Cortex of kidney (tissue), 1 donor: ENCODE data around the gene BCKDHB.

Source experiments
- DNase-seq: peaks from one replicate; lab custom pipeline; 2025; lab: John Stamatoyannopoulos, UW

Gene BCKDHB

DNA sequence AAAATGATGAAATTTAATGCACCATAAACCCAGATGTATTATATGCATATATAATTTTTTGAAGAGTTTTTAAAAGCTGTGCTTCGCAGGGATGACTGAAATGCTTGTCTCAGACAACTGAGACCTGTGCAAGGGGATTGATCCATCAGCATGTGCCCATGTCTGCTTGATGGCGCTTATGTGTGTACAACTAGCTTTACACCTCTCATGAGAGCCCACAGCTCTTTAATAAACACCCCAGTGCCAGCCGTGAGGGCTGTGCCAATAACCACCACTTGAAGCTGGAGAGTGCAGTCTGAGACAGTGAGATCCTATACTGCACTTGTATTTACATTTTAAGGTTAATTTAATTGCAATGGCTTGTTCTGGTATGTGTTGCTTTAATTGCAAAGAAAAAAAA lies 225.5 kb downstream of the BCKDHB start:
- no peak for DNase-seq

DNA sequence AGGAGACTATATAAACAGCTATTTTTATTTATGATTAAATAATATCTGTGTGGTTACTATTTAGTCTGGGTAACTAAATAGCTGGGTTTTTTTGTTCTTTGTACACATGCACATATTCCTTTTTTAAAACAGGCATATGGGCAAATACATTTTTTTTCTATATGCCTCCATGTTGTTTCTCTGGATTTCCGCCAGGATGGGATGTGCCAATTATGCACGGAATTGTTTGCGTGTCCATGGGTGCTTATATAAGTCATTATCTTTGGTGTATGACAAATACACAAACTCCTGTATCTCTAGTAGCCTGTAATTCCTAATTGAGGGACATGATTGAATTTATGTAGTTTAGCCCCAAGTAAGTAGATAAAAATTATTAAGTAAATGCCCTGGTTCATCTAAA lies 226.9 kb downstream of the BCKDHB start:
- no peak for DNase-seq

DNA sequence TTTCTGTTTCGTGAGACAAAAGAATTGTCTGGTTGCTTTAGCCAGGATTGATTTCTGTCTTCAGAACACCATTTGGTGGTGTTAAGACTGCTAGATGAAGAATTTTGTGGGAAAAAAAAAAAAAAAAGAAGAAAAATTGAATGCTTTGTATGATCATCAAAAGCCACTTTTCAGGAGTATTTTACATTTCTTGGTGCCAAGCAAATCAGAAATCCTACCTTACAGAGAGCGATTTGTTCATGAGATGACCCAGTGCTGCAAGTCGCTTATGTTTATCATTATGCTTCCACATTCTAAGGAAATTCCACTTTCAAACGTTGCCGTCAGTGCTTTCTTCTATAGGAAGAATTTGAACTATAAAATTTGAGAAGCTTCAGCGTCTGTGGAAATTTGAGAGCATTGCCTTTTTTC lies 228.7 kb downstream of the BCKDHB start:
- DNase-seq: no peak

DNA sequence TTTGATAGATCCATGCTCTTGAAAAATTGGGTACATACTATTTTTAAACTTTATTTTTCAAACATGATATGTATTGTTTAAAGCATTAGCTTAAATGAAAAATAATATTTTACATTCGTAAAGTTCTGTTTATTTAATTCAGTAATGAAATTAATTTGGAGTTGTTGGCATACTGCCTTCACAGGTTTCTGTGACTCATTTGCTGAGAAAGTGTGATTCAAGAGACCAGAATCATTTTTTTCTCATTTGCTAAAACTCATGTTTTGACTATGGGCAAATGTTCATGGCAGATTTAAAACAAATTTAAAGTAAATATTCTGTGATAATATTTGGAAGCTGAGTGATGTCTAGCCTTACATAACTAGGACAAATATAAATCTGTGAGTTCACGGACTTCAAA lies 230.4 kb downstream of the BCKDHB start:
- DNase-seq: no peak

DNA sequence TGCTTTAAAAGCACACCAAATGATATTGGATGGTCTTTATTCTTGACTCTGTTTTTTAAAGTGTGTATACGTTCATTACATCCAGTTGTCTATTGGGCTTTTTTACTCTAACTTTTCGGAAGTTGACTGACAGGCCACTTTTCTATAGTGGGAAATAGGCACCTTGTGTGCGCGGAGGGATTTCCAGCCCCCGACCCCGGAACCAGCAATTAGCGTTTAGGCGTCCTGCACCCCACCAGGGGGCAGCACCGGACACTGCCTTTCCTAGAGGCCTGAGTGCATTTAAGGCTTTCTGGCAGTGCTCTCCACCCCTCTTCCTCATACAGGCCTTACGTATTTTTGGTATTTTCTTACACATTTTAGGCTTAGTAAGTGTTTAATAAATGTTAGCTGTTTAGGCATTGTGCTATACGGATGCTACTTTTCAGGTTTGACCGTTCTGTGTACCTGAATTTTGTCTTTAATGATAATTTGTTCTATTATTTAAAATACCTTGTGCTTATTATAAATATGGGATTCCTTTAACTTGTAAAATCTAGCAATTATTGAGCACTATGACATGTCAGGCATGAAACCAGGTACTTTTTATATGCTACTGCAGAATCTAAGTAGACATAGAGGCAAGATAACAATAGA lies 231.8 kb downstream of the BCKDHB start:
- DNase-seq: no peak

DNA sequence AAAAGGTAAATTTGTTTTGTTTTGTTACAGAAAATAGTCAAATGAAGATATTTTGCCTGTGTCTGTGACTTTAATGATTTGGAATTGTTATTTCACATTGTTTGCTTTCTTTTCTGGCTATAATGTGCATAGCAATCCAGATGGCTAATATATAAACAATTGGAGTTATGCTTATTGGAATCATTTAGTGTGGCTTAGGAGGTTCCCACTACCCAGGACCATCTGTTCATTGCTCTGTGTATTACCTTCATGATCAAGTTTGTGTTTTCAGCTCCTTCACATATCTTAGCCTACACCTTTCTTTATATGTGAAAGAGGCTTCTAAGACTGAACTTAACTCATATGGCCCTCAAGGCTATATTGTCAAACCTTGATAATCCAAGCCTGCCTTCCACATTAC lies 232.9 kb downstream of the BCKDHB start:
- no peak for DNase-seq

DNA sequence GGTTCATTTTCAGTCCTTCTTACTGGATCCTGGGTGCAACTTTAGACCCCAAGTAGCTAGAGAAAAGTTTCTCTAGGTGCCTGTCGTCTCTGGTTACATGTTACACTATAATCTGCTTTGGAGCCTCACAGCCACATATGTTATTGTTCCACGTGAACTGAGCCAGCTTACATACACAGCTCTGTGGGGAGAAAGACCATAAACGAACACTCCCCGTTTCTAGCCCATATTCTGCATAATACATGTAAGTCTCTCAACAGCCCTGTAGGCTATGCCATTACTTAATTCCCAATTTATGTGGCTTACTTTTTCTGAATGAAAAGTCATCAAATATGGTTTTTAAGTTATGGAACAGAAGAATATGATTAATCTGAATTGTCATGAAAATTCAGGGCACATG lies 233.8 kb downstream of the BCKDHB start:
- DNase-seq: no peak

DNA sequence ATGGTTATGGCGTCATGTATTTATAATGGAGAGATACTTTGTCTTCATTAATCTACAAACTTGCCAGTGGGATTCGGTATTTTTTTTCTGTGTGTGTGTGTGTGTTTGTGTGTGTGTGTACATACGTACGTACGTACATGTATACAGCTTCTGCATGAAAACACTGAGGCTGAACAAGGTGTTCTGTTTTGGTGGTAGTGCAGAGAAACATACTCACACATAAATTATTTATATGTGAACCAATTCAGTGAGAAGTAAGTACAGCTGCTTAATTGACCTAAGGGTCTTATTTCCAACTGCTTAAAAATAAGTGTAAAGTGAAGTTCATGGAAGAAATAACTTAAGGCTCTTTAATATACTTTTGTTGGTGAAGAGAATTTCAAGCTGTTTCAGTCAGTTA lies 234.2 kb downstream of the BCKDHB start:
- no peak for DNase-seq

DNA sequence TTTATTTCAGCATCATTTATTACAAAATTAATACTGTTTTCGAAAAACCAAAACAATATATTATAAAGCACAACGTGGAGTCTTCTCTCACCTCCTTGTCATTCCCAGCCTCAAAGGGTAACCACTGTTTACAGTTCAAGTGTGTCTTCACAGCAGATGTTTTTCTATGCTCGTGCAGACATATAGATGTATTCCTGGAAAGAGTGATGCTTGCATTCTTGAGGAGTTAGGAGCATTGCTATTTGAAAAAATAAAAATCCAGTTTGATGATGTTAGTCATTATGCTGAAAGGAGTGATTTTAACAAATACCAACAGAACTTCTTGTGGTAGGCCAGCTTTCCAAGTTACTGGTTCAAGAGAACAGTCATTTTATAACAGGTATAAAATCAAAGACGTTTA lies 234.9 kb downstream of the BCKDHB start:
- no peak for DNase-seq

DNA sequence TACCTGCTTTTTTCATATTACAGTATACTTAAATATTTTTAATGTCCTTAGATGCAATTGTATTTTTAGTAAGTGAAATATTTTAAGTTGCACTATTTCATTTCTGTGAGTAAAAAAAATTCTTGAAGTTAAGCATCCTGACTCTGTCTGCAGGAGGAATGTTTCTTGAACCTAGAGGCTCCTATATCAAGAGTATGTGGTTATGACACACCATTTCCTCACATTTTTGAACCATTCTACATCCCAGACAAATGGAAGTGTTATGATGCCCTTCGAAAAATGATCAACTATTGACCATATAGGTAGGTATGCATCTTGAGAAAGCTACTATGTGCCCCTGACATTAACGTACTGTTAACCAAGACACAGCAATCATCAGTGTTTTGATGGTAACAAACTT lies 237.0 kb downstream of the BCKDHB start:
- DNase-seq: no peak

DNA sequence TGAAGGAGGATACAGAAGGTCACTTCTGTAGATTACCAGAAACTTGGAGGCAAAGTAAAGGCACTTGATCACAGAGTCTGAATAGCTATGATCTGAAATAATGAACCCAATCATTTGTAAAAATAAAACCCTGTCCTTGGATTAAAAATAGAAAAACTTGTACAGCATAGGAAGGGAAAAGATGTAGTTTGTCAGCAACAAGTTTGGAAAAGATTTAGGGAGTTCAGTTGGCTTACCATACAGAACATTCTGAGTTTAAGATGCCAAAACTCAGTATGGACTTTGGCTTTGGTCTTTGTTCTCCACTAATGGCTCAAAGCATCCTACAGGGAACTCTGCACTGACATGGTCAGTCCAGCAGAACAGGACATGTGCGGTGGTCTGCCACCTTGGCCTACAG lies 240.6 kb downstream of the BCKDHB start:
- no peak for DNase-seq

DNA sequence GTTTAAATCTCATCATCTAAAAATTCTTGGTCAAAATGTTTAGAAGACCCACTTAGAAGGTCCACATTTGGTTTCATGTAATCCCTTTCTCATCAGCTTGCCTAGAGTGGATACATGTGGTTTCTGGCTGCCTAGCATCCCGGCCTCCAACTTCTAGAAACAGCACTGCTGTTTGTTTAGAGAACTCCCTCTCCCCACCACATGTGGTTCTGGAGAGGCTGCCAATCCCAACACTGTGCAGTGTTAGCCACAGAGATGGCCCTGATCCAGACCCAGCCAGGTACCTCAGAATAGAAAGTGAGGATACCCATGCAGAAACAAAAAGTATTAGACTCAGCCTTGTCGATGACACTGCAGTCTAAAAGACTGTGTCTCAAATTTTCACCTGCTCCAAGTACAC lies 241.8 kb downstream of the BCKDHB start:
- DNase-seq: no peak

DNA sequence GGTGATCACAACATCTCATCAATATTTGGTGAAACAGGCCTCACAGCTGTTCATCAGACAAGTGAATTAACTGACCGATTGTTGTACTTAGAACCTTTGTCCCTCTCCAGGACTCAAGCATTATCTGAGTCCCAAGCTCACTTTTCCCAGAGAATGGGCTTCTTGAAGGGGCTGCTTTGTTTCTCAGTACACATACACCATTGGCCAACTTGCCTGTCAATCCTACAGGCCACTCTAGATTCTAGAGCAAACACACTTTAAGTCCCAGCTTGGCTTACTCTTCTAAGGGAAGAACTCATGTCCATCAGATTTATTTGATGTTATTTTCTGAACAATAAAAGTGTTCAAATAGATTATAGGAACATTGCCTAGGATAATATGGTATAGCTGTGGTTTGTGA lies 249.5 kb downstream of the BCKDHB start:
- DNase-seq: no peak

DNA sequence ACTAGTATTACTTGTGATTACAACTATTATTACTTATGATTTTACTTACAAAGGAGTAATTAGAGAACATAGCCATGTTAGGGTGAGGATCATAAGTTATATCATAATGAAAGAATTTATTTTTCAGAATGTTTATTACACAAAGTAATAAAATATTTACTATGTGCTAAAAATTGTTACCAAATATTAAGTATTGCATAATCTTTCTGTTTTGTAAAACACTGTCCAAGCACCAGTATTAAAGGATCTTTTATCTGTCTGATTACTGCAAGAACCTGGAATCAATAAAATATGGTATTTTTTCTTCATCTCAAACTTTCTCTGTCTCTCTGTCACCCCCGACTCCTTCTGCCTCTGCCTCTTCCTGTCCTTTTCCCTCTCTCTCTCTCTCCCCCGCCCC lies 250.1 kb downstream of the BCKDHB start:
- DNase-seq: no peak

DNA sequence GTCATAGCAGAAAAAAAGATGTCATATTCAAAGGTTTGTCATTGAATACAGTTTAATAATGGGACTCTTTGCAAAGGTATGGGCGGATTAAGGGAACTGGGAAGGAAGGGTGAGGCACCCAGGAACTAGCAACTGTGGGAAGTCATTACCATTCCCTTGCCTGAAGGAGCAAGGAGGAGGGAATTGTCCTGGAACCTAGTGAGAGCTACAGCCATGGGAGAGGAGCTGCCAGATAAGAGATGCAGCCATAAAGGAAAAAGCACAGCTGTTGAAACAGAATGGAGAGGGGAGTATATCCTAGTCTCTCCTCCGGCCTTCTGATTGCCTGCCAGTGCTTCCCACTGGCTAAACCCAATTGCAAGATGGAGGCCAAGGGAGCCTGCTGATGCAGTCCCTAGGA lies 250.6 kb downstream of the BCKDHB start:
- no peak for DNase-seq

DNA sequence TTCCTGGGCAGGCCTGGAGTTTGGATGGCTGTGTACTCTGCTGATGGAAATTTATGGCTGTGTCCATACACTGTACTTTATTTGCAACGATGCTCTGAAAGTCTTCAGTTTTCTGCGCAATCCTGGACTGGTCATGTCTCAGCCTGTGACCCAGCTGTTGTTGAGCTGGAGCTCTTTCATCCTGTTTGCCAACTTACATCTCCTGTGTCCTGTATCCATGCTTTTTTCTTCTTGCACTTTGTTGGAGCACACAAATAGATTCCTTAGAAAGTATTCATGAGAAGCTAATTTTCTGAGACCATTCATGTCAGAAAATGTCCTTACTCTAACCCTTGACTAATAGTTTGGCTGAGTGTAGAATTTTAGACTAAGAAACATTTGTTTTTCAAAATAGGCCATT lies 251.2 kb downstream of the BCKDHB start:
- DNase-seq: no peak

DNA sequence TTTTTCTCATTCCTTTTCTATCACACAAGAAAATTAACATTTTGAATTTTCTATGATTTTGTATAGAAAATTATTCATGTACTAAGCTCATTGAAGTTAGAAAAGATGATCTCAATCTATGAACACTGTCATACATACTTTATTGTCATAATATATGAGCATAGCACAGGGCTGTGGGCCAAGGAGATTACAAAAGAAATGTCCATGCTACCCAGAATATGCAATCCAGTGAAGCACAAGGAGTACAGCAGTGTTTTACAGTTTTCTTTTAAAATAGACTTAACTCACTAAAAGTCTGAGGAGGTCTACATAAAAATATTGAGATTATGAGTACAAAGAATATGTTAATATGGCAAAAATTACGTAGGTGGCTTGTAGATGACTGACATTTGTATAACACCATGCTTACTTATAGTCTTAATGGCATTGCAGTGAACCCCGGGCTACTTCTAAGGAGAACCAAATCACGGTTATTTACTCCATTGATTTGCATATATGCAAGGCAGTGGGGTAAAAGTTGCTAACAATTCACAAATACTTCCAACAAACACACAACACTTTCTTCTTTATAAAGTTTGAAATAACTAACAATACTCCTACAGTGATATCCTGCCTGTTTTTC lies 257.1 kb downstream of the BCKDHB start:
- DNase-seq: no peak

DNA sequence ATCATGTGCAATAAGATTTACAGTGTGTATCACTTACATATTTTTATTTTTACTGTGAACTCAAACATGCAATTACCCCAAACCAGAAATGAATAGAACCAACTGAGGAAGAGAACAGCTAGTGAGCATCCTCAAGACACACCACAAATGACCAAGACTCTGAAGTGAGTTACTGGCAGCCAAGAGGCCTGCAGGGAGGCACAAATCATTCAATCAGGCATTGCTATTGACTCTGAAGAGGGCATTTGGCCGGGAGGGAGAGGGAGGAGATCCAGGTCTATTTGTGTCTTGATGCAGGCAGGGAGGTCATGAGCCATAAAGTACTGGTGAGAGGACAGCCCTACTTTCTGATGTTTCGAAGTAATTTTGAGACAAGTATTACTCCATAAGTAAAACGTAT lies 257.7 kb downstream of the BCKDHB start:
- DNase-seq: no peak

DNA sequence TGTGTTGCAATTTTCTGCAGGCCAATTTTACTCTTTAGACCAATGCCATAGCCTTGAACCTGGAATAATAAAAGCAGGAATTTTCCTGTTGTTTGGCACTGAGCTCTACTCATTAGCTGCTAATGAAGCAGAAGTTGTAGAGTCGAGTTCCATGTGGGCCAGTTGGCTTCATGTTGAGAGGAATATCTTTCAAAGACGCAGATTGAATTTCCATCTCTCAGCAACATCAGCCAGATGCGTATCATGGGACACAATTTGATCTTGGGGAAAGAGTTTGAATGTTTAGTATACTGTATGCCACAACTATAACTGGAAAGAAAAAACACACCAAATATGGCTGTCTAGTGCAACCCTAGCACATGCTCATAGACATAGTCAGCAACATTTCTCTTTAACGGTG lies 259.6 kb downstream of the BCKDHB start:
- no peak for DNase-seq

DNA sequence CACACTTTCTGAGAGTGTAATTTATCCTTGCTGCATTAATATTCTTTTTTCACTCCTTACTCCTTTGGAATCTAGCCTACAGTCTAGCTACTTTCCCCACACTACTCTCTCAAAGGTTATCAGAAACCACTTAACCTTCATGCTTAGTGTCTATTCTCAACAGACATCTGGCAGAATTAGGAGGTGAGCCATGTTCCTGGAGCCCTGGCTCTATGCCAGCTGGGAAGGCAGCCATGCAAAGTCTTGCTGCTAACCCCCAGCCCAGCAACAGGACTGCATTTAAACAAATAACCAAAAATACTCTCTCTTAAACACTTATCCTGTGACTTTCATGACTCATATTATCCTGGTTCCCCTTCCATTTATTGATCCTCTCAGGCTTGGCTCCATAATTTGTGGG lies 260.2 kb downstream of the BCKDHB start:
- DNase-seq: no peak

DNA sequence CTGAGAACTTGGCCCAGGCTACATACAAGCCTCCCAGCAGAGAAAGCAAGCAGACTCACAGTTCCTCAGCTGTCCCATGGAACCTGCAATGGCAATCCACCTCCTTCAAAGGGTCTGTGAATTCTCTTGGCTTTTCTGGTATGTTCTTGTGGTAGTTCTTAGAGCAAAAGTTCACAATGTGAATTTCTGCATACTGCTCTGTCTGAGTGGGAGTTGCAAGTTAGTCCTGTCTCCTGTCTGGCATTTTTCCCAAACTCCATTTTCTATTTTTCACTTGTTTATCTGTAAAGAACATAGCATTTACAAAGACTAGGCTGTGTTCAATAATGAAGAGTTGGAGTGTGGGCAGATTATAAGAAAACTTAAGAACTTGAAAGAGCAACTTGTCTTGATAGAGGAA lies 269.9 kb downstream of the BCKDHB start:
- no peak for DNase-seq

DNA sequence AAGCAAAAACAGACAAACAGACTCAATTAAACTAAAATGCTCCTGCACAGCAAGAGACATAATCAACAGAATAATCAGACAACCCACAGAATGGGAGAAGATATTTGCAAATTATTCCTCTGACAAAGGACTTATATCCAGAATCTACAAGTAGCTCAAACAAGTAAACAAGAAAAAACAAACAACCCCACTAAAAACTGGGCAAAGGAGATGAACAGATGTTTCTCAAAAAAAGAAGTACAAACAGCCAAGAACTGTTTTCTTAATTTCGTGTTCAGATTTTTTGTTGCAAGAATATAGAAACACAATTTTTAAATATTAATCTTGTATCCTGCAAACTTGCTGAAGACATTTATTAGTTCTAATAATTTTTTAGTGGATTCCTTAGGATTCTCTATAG lies 274.1 kb downstream of the BCKDHB start:
- DNase-seq: no peak

DNA sequence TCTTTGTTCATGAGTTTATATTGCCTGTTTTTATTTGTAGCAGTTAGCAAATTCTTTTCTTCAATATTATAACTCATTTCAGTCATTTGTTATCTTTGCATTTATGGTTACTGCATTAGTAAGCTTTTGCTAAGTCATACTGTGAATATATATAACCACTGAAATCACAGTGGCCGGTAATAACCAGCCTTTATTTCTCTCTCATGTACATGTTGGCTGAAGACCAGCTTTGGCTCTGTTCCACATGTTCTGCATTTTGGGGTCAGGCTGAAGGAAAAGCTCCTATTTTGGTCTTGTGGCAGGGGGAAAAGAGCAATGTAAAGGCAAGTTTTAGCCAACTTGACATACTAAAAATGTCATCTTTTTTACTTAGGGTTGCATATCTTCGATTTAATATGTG lies 276.3 kb downstream of the BCKDHB start:
- DNase-seq: no peak

DNA sequence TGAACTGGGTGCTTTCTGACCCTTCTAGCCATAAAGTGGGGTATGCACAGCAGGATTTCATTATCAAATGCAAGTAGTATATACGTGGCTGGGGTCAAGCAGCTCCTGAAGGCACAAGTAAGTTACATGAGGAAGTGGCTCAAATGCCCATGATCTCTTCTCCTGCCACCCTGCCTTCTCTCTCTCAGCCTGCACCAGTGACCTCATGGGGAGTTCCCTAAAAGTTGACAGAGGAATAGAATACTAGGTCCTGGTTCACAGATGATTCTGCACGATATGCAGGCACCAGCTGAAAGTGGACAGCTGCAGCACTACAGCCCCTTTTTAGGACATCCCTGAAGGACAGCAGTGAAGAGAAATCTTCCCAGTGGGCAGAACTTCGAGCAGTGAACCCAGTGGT lies 282.0 kb downstream of the BCKDHB start:
- no peak for DNase-seq
